Panc1 (cell line): ENCODE measurements around the gene POU6F1.

Experiments used
- POLR2AphosphoS5 ChIP-seq: IDR thresholded peaks from 2 replicates; pipeline ENCODE4 v1.6.1; 2012; ENCODE audit warnings: mild to moderate bottlenecking, low read depth, low read length, moderate library complexity
- SIN3A ChIP-seq: IDR thresholded peaks from 2 replicates; pipeline ENCODE4 v1.6.1; 2012; ENCODE audit warnings: low read depth, mild to moderate bottlenecking, low read length, moderate library complexity, borderline replicate concordance; ENCODE audit not compliant: insufficient read depth
- TCF7L2 ChIP-seq: IDR thresholded peaks from 2 replicates; pipeline ENCODE4 v1.6.1; 2011; ENCODE audit warnings: mild to moderate bottlenecking, low read depth, low read length, inconsistent platforms
- TF ChIP-seq, protein P1 (sequence below): fragments of 450-650 bp; IDR thresholded peaks from 2 replicates; pipeline ENCODE4 v1.5.1; 2017; ENCODE audit warnings: mild to moderate bottlenecking
- TF ChIP-seq, protein P2 (sequence below), 2 experiments: IDR thresholded peaks; 2 replicates each; pipeline ENCODE4 v1.6.1; 2011 to 2012; ENCODE audit warnings: low read depth in 2 of 2, control low read depth in 1 of 2, low read length in 1 of 2, mild to moderate bottlenecking in 1 of 2, moderate library complexity in 1 of 2; ENCODE audit not compliant: insufficient read depth in 1 of 2

DNA sequence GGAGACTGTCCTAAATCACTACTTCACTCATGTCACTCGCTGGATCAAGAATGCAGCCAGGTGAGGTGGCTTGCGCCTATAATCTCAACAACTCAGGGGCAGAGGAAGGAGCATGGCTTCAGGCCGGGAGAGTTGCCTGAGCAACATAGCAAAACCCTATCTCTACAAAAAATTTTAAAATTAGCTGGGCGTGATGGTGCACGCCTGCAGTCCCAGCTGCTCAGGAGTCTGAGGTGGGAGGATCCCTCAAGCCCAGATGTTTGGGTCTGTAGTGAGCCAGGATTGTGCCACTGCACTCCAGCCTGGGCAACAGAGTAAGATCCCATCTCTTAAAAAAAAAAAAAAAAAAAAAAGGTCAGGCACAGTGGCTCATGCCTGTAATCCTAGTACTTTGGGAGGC lies 46.4 kb upstream of the POU6F1 start:
- TF ChIP-seq, protein P1, sequence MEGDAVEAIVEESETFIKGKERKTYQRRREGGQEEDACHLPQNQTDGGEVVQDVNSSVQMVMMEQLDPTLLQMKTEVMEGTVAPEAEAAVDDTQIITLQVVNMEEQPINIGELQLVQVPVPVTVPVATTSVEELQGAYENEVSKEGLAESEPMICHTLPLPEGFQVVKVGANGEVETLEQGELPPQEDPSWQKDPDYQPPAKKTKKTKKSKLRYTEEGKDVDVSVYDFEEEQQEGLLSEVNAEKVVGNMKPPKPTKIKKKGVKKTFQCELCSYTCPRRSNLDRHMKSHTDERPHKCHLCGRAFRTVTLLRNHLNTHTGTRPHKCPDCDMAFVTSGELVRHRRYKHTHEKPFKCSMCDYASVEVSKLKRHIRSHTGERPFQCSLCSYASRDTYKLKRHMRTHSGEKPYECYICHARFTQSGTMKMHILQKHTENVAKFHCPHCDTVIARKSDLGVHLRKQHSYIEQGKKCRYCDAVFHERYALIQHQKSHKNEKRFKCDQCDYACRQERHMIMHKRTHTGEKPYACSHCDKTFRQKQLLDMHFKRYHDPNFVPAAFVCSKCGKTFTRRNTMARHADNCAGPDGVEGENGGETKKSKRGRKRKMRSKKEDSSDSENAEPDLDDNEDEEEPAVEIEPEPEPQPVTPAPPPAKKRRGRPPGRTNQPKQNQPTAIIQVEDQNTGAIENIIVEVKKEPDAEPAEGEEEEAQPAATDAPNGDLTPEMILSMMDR = no peak
- TF ChIP-seq, protein P2, sequence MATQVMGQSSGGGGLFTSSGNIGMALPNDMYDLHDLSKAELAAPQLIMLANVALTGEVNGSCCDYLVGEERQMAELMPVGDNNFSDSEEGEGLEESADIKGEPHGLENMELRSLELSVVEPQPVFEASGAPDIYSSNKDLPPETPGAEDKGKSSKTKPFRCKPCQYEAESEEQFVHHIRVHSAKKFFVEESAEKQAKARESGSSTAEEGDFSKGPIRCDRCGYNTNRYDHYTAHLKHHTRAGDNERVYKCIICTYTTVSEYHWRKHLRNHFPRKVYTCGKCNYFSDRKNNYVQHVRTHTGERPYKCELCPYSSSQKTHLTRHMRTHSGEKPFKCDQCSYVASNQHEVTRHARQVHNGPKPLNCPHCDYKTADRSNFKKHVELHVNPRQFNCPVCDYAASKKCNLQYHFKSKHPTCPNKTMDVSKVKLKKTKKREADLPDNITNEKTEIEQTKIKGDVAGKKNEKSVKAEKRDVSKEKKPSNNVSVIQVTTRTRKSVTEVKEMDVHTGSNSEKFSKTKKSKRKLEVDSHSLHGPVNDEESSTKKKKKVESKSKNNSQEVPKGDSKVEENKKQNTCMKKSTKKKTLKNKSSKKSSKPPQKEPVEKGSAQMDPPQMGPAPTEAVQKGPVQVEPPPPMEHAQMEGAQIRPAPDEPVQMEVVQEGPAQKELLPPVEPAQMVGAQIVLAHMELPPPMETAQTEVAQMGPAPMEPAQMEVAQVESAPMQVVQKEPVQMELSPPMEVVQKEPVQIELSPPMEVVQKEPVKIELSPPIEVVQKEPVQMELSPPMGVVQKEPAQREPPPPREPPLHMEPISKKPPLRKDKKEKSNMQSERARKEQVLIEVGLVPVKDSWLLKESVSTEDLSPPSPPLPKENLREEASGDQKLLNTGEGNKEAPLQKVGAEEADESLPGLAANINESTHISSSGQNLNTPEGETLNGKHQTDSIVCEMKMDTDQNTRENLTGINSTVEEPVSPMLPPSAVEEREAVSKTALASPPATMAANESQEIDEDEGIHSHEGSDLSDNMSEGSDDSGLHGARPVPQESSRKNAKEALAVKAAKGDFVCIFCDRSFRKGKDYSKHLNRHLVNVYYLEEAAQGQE (IDR thresholded peaks at IDR 0.05; ENCODE audit: insufficient read depth in 1 of 2, low read depth in 2 of 2, low read length in 1 of 2) = no peak
- TF ChIP-seq POLR2AphosphoS5 = no peak
- TF ChIP-seq TCF7L2 = no peak
- TF ChIP-seq SIN3A = no peak
